GM10266 (cell line): Measurements from ENCODE around the gene SYT6.

Experiments used
- DNase-seq: peaks from one replicate; pipeline ENCODE4 v3.0.0; 2012; ENCODE audit errors: extremely low spot score
- CTCF ChIP-seq: IDR thresholded peaks from 2 replicates; pipeline ENCODE4 v1.5.1; 2012; ENCODE audit warnings: mild to moderate bottlenecking, low read depth; ENCODE audit not compliant: control insufficient read depth, insufficient read depth; ENCODE audit errors: missing control alignments

SYT6 gene

GRCh38 chr1:114139540-114139939 lies 14.1 kb downstream of the SYT6 start:
- TF ChIP-seq CTCF = no peak
- no peak for DNase-seq

- DNase-seq = no peak
- TF ChIP-seq CTCF = no peak
These were observed 16.2 kb downstream of the SYT6 start for GRCh38 chr1:114137497-114137896.

- no peak for DNase-seq
- TF ChIP-seq CTCF = no peak
These were observed 17.9 kb downstream of the SYT6 start for GRCh38 chr1:114135786-114136185.

- no peak for TF ChIP-seq CTCF
- no peak for DNase-seq
These were observed 19.2 kb downstream of the SYT6 start for GRCh38 chr1:114134518-114134917.

- DNase-seq = no peak
- TF ChIP-seq CTCF = no peak
These were observed 20.5 kb downstream of the SYT6 start for GRCh38 chr1:114133129-114133528.

- TF ChIP-seq CTCF = no peak
- DNase-seq = no peak
These were observed 22.0 kb downstream of the SYT6 start for GRCh38 chr1:114131526-114132220.

GRCh38 chr1:114130846-114131525 lies 22.7 kb downstream of the SYT6 start:
- TF ChIP-seq CTCF = no peak
- peak; percentile 35 for DNase-seq
